Dermis blood vessel endothelial cell (primary cell): ENCODE data around the gene SYT7. TPM values are rescaled to one million over a fixed set of nuclear protein-coding genes. Genes with fewer than 3 reads are reported as not detected.

Experiments used
- DNase-seq: peaks from one replicate; pipeline ENCODE4 v3.0.0; 2010
- total RNA-seq: library from RNA; depleted of rRNA; stranded (reverse); fragments of >200 nt; gene quantifications from 2 replicates; pipeline ENCODE4 v1.2.3, GENCODE V29; 2014

SYT7 gene
- total RNA-seq, 1 donor from 2014 or later = 0.51 TPM

- no peak for DNase-seq
Measured at GRCh38 chr11:61579676-61580270, 1.1 kb downstream of the SYT7 start.

GRCh38 chr11:61578819-61579675, 1.8 kb downstream of the SYT7 start:
- DNase-seq = no peak

GRCh38 chr11:61577383-61578118, 3.3 kb downstream of the SYT7 start:
- DNase-seq = no peak

DNA sequence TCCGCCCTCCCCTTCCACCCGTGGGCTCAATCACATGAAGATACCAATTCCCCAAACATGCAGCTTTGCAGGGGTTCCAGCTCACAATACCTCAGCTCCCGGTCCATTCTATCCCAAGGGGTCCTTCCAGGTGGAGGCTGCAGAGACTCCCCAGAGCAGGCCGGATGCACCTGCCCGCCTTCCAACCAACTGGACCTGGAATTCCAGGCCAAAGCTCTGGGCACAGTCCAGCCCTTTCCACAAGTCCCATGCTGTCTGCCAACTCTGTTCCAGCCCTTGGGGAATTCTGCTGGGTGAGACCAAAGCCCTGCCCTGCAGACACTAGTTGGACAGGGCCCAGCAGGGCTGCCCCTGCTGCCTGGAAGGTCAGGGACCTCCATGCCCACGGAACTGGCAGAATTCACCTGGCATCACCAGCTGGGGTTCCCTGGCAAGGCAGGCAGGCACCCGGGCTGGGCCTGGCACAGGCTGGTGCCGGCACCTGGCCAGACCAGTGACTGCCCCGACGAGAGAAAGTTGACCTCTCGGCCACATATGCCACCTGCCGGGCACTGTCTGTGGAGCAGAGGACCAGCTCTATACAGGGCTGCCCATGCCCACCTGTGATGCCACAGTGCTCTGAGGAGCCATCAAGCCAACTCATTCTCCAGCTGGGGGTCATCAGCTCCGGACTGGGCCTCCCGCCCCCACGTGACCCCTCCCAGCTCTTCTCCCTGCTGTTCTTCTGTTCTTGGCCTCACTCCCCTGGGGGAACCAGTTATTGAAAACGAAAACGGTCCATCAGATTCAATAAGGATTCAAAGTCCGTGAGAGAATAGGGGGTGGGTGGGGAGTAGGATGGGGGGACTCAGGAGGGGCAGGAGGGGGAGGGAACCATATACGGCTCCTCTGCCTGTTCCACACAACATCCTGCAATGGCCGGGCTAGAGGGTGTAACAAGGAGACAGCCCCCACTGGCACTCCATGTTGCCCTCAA, 4.7 kb downstream of the SYT7 start:
- no peak for DNase-seq

DNA sequence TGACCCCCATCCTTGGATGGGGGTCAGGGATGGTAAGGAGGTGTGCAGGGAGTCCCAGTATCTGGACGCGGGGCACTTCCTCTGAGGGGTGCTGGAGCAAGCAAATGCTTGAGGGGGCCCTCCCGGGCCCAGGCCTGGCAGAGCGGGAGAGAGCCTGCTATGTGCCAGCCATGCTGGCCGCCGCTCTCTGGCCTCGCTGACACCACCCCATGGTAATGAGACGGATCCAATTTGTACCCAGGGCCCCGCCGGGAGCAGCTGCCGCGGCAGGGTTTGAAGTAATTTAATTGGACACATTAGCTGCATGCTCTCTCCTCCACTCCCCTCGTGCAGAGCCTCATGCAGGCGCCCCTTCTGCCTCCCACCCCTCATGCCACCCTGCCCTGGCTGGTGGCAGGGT, 6.3 kb downstream of the SYT7 start:
- DNase-seq = no peak

DNA sequence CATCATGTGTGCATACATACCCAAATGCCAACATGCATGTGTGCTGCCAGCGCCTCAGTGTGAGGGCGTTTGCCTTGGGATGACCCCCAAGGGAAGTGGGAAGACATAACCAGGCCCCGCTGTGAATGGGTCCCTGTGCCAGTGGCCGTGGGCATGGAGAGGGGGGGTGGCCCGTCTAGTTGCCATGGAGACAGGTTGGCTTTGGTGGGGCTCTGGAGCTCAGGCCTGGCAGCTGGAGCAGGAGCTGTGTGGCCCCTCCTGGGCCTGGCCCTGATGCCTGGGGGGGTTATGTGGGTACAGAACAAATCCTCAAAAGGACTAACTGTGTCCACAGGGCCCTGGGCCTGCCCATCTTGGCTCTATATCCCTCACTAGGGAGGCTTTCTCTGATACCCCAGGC, 8.0 kb downstream of the SYT7 start:
- no peak for DNase-seq

DNA sequence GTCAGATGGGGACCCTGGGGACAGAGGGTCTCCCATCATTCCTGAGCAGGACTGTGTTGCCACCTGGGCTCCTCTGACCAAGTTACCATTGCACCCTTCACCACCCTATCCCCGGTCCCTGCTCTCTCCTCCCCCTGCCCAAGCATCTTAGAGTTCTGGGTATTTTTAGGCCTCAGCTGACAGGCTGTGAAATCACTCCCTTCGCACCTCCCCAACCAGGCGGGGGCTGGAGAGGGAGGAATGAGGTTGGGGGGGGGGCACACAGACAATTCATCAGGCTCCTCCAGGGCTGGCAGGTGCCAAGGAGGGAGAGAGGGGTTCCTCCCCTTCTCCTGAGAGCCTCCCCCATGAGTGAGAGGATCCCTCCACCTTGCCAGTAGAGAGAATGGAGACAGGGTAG, 9.0 kb downstream of the SYT7 start:
- DNase-seq = no peak

- no peak for DNase-seq
Measured at GRCh38 chr11:61571337-61571736, 9.5 kb downstream of the SYT7 start.

DNA sequence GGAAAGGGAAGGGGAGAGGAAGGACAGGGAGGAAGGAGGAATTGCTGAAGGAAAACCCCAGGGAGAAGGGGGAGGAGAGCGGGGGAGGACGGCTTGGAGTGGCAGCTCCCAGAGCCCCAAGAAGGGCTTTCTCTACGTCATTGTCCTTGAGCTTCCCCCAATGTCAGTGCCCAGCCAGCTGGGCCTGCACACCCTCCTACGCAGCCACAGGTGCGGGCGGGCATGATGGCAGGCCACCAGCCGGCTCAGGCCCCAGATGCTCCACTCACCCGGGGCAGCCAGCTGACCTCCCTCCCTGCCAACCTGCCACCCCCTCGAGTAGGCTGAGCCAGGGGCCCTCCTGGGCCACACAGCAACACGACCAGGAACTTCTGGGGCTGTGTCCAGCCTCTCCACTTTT, 11.2 kb downstream of the SYT7 start:
- no peak for DNase-seq

- no peak for DNase-seq
Measured at GRCh38 chr11:61569018-61569417, 11.9 kb downstream of the SYT7 start.

- DNase-seq = peak; percentile 85
Measured at GRCh38 chr11:61567286-61568061, 13.4 kb downstream of the SYT7 start.

DNA sequence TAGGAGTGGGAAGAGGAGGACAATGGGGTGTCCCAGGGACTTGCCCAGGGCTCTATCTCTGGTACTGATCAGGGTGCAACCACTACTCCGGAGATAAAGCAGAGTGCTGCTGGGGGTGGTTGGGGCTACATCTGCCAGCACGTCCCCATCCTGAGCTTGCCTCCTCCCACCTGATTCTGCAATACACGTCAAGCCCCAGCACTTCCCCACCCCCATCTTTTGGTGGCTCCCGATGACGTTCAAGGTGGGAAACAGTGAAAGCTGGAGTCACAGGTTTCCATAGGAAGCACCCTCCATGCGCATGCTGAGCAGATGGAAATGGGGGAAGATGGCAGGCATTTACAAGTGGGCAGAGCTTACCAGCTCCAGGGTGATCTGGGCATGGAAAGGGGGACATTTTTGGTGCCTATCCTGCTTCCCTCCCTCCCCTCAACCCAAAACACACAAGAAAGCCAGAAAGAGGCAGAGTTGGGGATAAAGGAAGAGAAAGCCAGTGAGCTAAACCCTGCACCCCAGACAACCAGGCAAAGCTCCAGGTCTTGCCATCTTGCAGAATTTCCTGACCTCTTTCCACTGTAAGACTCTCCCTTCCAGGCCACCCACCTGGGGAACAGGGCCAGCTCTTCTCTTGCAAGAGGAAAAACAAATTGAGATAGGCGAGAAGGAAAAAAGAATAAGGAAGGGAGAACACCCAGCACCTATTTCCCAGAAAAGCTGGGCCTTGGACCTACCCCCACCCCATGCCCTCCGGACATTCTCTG, 15.8 kb downstream of the SYT7 start:
- no peak for DNase-seq

DNA sequence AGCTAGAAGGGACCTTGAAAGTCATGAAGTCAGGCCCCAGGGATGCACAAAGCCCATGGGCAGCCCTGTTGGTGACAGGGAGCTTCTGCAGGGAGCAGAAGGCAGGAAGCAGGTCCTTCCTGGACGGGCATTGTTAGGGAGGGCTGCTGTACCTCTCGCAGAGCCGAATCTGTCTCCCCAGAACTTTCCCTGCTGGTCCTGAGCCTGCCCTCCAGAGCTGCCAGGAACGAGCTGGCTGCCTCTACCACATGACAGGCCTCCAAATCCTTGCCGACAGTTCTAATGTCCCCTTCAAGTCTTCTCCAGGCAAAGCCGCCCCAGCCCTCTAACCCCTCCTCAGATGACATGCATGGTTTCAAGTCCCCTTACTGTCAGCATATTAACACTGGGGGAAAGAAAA, 20.1 kb downstream of the SYT7 start:
- DNase-seq = no peak

- DNase-seq = no peak
Measured at GRCh38 chr11:61556621-61557020, 24.3 kb downstream of the SYT7 start.

GRCh38 chr11:61555978-61556377, 24.9 kb downstream of the SYT7 start:
- DNase-seq = no peak

DNA sequence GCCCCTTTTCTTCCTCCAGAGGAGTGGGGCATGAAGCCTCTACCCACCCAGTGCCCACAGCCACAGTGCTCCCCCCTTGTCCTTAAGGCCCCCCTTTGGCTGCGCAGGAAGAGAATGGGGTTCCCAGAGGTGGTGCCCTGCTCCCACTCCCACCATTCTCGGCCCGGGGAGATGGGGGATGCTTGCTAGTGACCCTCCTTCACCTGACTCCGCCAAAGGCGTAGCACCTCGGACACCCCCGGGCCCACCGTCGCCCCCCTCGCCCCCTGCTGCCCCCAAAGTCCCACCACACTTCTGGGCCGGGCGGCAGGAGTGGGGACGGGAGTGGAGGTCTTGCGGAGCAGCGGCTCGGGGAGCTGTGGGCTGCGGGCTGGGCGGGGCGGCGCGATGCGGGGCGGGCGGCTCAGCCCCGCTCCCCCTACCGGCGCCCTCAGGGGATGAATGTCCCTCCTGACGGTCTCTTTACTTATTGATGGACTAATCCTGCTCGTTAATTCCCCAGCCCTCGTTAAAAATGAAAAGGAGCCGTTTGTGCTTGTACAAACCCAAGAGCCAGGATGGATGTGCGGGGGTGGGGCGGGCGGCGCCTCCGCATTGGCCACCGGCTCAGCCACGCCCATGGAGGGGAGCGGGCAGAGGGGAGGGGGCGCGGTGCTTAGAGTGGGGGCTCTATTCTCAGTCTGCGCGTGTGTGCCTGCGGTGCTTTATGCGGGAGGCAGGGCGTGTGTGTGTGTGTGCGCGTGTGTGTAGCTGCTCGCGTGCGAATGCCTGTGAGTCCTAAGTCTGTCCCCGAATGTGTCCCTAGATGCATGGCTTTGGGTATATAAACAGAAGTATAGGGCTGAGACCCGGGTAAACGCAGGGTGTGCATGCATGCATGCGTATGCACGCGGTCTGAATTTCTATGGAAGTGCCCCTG, 25.6 kb downstream of the SYT7 start:
- no peak for DNase-seq

- no peak for DNase-seq
Measured at GRCh38 chr11:61554172-61554988, 26.5 kb downstream of the SYT7 start.

DNA sequence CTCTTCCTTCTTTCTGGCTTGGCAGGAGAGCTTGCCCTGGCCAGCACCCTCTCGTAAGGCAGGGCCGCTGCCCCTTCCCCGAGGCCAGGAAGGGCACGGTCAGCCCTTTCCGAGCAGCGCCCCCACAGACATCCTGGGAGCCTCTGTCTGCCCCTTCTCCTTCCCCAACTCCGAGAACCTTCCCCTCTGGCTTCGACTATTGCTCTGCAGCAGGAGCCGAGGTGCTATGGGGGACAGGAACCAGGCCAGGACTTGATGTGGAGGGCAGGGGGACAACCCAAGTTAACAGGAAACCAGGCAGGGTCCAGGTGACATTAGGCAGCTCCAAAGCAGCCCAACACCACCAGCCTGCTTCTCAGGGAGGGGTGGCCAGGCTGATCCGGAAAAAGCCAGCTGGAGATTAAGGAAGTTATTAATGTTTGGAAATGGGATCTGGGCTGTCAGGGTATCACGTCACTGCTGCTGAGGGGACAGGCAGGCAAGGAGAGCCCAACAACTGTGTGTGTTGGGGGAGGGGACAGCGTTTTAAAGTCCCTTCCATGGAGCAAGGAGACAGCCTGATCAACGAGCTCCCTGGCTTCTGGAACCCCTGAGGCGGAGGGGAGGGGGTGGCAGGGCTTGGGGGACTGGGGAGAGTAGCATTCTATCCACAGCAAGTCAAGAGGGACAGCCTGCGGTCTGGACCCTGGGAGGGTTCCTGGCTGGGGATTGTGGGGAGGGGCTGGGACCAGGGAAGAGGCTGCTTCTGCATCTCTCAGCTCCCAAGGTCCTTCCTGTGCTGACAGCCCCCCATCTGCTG, 27.3 kb downstream of the SYT7 start:
- no peak for DNase-seq
